Caco-2 (cell line): ENCODE results near the gene KCTD15. TPM values are rescaled to one million over a fixed set of nuclear protein-coding genes. Genes with fewer than 3 reads are reported as not detected.

Source experiments
- BruUV-seq: library from RNA; stranded (reverse); fragments of 400-500 nt; replicated peaks from 2 replicates; lab custom pipeline; 2021; lab: Mats Ljungman, UMichigan
- CTCF ChIA-PET: fragments of 300-600 bp; sonication (Branson Sonifier 250); formaldehyde crosslinking; loops from one replicate; lab custom pipeline; 2022; ENCODE audit warnings: antibody characterized with exemption; lab: Charles Lee
- POLR2A ChIA-PET: fragments of 300-600 bp; sonication (Branson Sonifier 250); formaldehyde crosslinking; loops from one replicate; lab custom pipeline; 2022; ENCODE audit warnings: antibody characterized with exemption; lab: Charles Lee
- DNase-seq, 2 experiments: peaks; one replicate each; pipeline versions ENCODE4 v3.0.0 to v3.0.0-alpha.2; 2020 to 2022
- H3K27me3 ChIP-seq: replicated peaks from 2 replicates; pipeline ENCODE4 v1.6.0; 2011; ENCODE audit warnings: low read length; ENCODE audit not compliant: control insufficient read depth, insufficient read depth
- H3K36me3 ChIP-seq: 2 replicates; pipeline ENCODE4 v1.5.1; 2011; ENCODE audit warnings: low read length; ENCODE audit not compliant: control insufficient read depth, insufficient read depth
- H3K4me1 ChIP-seq: fragments of 250-450 bp; sonication (Bioruptor Pico); 2 replicates; pipeline ENCODE4 v1.5.1; 2020; ENCODE audit warnings: mild to moderate bottlenecking
- H3K4me3 ChIP-seq: 2 replicates; pipeline ENCODE4 v1.5.1; 2011; ENCODE audit warnings: low read depth, mild to moderate bottlenecking, control low read depth, low read length
- H3K9me3 ChIP-seq: fragments of 250-450 bp; sonication (Bioruptor Pico); 2 replicates; pipeline ENCODE4 v1.5.1; 2020; ENCODE audit warnings: mild to moderate bottlenecking, moderate library complexity
- H3K27ac Mint-ChIP-seq: one replicate; pipeline ENCODE4 v1.8.0; 2022; ENCODE audit warnings: mixed read lengths; ENCODE audit not compliant: unreplicated experiment
- H3K27me3 Mint-ChIP-seq: one replicate; pipeline ENCODE4 v1.8.0; 2022; ENCODE audit warnings: mixed read lengths; ENCODE audit not compliant: insufficient read depth, unreplicated experiment
- H3K36me3 Mint-ChIP-seq: one replicate; pipeline ENCODE4 v1.8.0; 2022; ENCODE audit warnings: mild to moderate bottlenecking, mixed read lengths; ENCODE audit not compliant: insufficient read depth, unreplicated experiment
- H3K4me1 Mint-ChIP-seq: one replicate; pipeline ENCODE4 v1.8.0; 2022; ENCODE audit warnings: low read depth, mixed read lengths; ENCODE audit not compliant: unreplicated experiment
- H3K4me3 Mint-ChIP-seq: one replicate; pipeline ENCODE4 v1.8.0; 2022; ENCODE audit warnings: mild to moderate bottlenecking, moderate library complexity, mixed read lengths; ENCODE audit not compliant: unreplicated experiment
- H3K9me3 Mint-ChIP-seq: one replicate; pipeline ENCODE4 v1.8.0; 2022; ENCODE audit warnings: mixed read lengths; ENCODE audit not compliant: unreplicated experiment
- intact Hi-C: fragments of 100-400 bp; cut with micrococcal nuclease; formaldehyde crosslinking; loops from one replicate; pipeline ENCODE4 v1.10.0; 2022; ENCODE audit not compliant: unreplicated experiment
- total RNA-seq: library from RNA; stranded (reverse); gene quantifications from 2 replicates; pipeline ENCODE4 v1.2.3, GENCODE V29; 2022
- TF ChIP-seq, protein P1 (sequence below), 2 experiments: fragments of 200-600 bp in 1 of 2; IDR thresholded peaks; 1 replicate in 1 of 2; 2 replicates in 1 of 2; pipeline versions ENCODE4 v1.5.1 to v1.8.0; 2011 to 2022; ENCODE audit warnings: antibody characterized with exemption in 1 of 2, control low read depth in 1 of 2, inconsistent platforms in 1 of 2, low read depth in 1 of 2, low read length in 1 of 2, mild to moderate bottlenecking in 1 of 2, moderate library complexity in 1 of 2; ENCODE audit not compliant: insufficient read depth in 1 of 2, severe bottlenecking in 1 of 2, unreplicated experiment in 1 of 2

Gene KCTD15
- total RNA-seq, 1 experiment from 2014 or later = 34.6 TPM

DNA sequence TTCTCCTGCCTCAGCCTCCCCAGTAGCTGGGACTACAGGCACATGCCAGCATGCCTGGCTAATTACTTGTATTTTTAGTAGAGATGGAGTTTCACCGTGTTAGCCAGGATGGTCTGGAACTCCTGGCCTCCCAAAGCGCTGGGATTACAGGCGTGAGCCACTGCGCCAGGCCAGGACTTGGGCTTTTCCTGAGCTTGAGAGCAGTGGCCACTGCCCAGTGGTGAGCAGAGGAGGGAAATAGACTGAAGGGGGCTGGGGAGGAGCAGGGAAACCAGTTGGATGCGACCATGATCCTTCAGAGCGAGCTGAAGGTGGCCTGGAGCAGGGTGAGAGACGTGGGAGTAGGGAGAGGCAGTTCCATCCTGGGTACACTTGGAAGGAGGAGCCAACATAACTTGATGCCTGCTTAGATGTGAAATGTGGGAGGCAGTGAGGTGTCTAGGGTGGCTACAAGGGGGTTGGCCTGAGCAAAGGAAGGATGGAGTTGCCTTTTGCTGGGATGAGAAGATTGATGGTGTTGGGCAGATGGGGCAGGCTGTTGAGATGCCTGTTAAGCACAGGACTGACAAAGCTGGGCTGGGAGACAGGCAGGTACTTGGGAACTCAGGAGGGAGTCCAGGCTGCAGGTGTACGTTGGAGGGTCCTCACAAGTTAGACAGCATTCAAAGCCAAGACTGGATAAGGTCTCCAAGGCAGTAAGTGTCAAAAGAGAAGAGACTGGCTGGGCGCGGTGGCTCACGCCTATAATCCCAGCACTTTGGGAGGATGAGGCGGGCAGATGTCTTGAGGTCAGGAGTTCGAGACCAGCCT is 31.8 kb downstream of the KCTD15 start:
- H3K4me3 ChIP-seq = no peak overlapping the region
- peaks cover 8% of the 10 kb centered on the region for H3K4me1 ChIP-seq
- TF ChIP-seq, protein P1, sequence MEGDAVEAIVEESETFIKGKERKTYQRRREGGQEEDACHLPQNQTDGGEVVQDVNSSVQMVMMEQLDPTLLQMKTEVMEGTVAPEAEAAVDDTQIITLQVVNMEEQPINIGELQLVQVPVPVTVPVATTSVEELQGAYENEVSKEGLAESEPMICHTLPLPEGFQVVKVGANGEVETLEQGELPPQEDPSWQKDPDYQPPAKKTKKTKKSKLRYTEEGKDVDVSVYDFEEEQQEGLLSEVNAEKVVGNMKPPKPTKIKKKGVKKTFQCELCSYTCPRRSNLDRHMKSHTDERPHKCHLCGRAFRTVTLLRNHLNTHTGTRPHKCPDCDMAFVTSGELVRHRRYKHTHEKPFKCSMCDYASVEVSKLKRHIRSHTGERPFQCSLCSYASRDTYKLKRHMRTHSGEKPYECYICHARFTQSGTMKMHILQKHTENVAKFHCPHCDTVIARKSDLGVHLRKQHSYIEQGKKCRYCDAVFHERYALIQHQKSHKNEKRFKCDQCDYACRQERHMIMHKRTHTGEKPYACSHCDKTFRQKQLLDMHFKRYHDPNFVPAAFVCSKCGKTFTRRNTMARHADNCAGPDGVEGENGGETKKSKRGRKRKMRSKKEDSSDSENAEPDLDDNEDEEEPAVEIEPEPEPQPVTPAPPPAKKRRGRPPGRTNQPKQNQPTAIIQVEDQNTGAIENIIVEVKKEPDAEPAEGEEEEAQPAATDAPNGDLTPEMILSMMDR (IDR thresholded peaks at IDR 0.05; ENCODE audit: insufficient read depth in 1 of 2, low read depth in 1 of 2, low read length in 1 of 2, severe bottlenecking in 1 of 2, unreplicated experiment in 1 of 2) = no peak
- Mint-ChIP-seq H3K4me1 (peaks cover 6% of the 10 kb centered on the region), H3K36me3 (no peaks in the 10 kb centered on the region), H3K4me3 (no peak overlapping the region), H3K27ac (no peak overlapping the region), H3K27me3 (peaks cover 7% of the 10 kb centered on the region), H3K9me3 (no peaks in the 10 kb centered on the region)
- no peak for DNase-seq
- no peaks in the 10 kb centered on the region for H3K9me3 ChIP-seq
- H3K27me3 ChIP-seq = no peaks in the 10 kb centered on the region
- H3K36me3 ChIP-seq = no peaks in the 10 kb centered on the region
- POLR2A ChIA-PET = no interaction called here
- CTCF ChIA-PET = interaction anchor here (0.6 kb wide), 1 partner anchor 9 kb away, joined by 3 read pairs; no protein-coding TSS in a partner anchor
- no TSS peak for BruUV-seq
- intact Hi-C loops = no loop called here

DNA sequence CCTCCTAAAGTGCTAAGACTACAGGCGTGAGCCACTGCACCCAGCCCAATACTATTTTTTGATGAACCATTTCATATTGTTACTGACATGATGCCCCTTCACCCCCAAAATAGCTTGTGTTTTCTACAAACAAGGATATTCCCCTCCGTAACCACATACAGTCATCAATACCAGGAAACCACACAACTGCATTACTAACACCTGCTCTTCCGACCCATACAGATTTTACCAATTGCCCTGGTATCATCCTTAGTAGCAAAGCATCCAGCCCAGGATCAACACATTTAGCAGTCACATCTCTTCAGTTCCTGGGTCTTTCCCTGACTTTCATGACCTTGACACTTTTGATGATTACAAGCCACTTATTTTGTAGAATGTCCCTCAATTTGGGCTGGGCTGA is 33.6 kb downstream of the KCTD15 start:
- no peak overlapping the region for H3K4me3 Mint-ChIP-seq
- intact Hi-C loops = no loop called here
- POLR2A ChIA-PET = no interaction called here
- CTCF ChIA-PET = no interaction called here
- peaks cover 12% of the 10 kb centered on the region for H3K27me3 Mint-ChIP-seq
- H3K4me1 Mint-ChIP-seq = peaks cover 6% of the 10 kb centered on the region
- H3K9me3 ChIP-seq = no peaks in the 10 kb centered on the region
- TF ChIP-seq, protein P1 (IDR thresholded peaks at IDR 0.05; ENCODE audit: insufficient read depth in 1 of 2, low read depth in 1 of 2, low read length in 1 of 2, severe bottlenecking in 1 of 2, unreplicated experiment in 1 of 2) = no peak
- no peaks in the 10 kb centered on the region for H3K36me3 ChIP-seq
- H3K36me3 Mint-ChIP-seq = no peaks in the 10 kb centered on the region
- BruUV-seq = no TSS peak
- H3K4me3 ChIP-seq = no peak overlapping the region
- no peaks in the 10 kb centered on the region for H3K27me3 ChIP-seq
- DNase-seq = no peak
- H3K4me1 ChIP-seq = peaks cover 8% of the 10 kb centered on the region
- H3K27ac Mint-ChIP-seq = no peak overlapping the region
- H3K9me3 Mint-ChIP-seq = peaks cover 9% of the 10 kb centered on the region

DNA sequence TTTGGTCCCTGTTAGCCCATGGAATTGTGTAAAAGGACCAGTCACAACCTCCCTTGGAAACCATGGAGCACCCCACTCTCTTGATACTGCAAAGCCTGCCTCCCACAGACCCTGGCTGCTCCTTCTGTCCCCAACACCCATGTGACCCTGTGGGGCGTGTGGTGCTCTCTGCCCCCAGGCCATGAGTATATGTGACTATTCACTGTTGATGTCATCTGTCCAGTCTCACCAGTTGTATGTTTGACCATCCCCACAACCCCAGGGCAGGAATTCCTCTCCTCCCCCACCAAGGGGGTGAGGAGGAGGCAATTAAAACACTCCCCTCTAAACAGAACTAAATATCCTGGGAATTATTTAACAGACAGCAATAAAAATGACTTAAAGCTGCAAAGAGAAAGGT is 35.2 kb downstream of the KCTD15 start:
- Mint-ChIP-seq H3K4me3 (no peak overlapping the region), H3K36me3 (no peaks in the 10 kb centered on the region), H3K27ac (no peak overlapping the region), H3K4me1 (peaks cover 6% of the 10 kb centered on the region), H3K9me3 (peaks cover 9% of the 10 kb centered on the region), H3K27me3 (peaks cover 12% of the 10 kb centered on the region)
- CTCF ChIA-PET = no interaction called here
- Histone ChIP-seq H3K4me1 (peaks cover 8% of the 10 kb centered on the region), H3K27me3 (no peaks in the 10 kb centered on the region), H3K36me3 (no peaks in the 10 kb centered on the region), H3K4me3 (no peak overlapping the region), H3K9me3 (0 out of 2 replicates have a peak, but pooled peaks cover 5% of the 10 kb centered on the region)
- DNase-seq = peak in 1 of 2 experiments; percentile 43
- no TSS peak for BruUV-seq
- TF ChIP-seq, protein P1 (IDR thresholded peaks at IDR 0.05; ENCODE audit: insufficient read depth in 1 of 2, low read depth in 1 of 2, low read length in 1 of 2, severe bottlenecking in 1 of 2, unreplicated experiment in 1 of 2) = no peak
- intact Hi-C loops = no loop called here
- POLR2A ChIA-PET = no interaction called here
